Measurements from ENCODE around the gene BID. TPM values are rescaled to one million over a fixed set of nuclear protein-coding genes. Genes with fewer than 3 reads are reported as not detected.

BID gene
- total RNA-seq, 1 donor from 2014 or later = 33.6 TPM

DNA sequence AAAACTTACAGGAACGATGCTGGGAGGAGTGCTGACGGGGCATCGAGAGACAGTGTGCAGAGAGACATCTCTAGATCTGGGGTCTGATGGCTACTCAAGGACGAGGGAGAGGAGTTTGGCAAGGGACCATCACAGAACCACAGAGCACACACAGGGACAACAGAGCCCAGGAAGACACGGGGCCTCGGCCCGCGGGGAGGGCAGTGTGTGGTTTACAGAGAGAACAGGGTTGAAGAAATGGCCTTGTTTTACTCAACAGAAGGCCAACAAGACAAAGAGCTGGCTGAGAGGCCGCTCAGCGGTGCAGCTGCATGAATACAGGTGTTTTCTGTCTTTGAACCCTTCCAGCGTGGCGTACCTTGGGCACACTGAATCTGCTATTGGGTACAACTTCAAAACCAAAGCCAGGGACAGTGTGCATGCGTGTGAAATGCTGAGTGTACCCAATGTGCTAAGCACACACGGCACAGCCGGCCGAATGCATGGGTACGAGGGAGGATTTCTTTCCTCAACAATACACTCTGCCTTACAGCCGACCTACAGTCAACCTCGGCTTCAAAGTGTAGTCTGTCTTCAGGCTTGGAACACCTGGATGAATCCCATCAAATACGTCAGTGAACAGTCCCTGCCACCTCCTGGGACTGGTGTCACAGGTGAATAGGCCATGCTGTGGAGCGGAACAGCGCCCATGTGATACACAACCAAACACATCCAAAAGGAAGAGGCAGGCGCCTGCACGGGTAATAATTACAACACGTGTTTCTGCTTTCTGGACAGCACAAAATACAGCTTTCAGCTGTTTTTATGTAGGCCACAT lies 20.7 kb upstream of the BID start:
- TF ChIP-seq, protein P1, sequence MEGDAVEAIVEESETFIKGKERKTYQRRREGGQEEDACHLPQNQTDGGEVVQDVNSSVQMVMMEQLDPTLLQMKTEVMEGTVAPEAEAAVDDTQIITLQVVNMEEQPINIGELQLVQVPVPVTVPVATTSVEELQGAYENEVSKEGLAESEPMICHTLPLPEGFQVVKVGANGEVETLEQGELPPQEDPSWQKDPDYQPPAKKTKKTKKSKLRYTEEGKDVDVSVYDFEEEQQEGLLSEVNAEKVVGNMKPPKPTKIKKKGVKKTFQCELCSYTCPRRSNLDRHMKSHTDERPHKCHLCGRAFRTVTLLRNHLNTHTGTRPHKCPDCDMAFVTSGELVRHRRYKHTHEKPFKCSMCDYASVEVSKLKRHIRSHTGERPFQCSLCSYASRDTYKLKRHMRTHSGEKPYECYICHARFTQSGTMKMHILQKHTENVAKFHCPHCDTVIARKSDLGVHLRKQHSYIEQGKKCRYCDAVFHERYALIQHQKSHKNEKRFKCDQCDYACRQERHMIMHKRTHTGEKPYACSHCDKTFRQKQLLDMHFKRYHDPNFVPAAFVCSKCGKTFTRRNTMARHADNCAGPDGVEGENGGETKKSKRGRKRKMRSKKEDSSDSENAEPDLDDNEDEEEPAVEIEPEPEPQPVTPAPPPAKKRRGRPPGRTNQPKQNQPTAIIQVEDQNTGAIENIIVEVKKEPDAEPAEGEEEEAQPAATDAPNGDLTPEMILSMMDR (conservative IDR thresholded peaks at IDR 0.05; ENCODE audit: low read depth, low read length) = no peak
- DNase-seq (ENCODE audit: low read depth) = no peak

DNA sequence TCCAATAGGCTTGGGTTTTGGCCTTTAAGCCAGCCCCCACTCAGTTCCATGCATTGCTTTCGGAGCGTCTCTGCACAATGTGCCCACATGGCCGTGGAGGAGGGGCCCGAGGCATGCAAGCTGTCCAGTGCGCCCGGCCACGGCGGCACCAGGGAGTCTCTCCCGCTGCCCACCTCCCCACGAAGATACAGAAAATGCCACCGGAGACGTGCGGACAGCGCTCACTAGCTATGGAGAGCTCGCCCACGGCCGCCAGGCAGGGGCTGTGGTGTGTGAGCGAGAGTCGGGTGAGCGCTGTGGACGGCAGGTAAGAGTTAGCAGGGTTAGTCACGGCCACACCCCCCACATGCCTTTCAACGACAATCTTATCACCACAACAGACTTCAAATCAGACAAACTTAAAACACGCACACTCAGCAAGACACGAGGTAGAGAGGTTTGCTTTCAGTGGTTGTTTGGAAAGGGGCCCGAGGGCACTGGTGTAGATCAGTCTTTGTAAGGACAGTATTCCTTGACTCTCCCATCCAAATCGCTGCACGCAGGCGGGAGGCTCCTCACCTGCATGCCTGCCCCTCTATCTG lies 18.7 kb upstream of the BID start:
- H3K4me3 ChIP-seq (ENCODE audit: low read depth, low read length) = no peak overlapping the region
- no peak for DNase-seq (ENCODE audit: low read depth)
- TF ChIP-seq, protein P1 (conservative IDR thresholded peaks at IDR 0.05; ENCODE audit: low read depth, low read length) = no peak

More for the DNA sequence above, 20.7 kb upstream of the BID start:
- H3K4me3 ChIP-seq (ENCODE audit: low read depth, low read length) = no peak overlapping the region

DNA sequence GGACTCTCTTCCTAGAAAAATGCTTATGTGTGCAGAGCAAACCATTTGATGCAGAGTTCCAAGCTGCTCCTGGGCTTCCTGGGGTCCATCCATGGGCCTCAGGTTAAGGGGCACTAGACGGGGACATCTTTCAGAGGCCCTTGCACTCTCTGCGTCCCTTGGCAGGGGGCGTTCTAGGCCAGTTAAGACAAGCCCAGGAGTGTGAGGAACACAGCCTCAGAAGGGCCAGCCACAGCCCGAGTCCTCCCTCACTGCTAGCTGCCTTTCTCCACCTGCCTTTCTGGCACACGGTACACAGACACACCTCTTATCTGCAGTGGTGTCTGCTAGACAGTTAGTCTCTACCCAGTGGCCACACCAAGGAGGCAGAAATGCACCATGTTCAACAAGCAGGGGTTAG lies 18.0 kb upstream of the BID start:
- H3K4me3 ChIP-seq (ENCODE audit: low read depth, low read length) = no peak overlapping the region
- no peak for DNase-seq (ENCODE audit: low read depth)
- TF ChIP-seq, protein P1 (conservative IDR thresholded peaks at IDR 0.05; ENCODE audit: low read depth, low read length) = no peak

DNA sequence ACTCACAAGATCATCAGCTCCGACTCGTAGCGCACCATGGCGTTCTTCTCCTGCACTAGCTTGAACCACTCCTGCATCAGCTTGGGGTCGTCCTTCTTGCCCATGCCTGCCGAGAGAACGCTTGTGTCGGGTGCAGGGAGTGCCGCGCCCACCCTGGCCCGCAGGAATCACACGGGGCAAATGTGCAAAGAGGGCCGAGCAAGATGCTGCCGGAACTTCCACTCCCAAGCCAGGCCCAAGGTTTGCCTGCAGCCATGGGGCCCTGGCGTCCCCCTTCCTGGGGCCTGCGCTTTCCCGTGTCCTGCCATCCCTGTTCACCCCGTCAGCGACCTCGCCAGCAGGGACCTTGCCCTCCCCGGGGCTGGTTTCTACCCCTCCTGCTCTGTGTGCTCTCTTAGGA lies 16.9 kb upstream of the BID start:
- TF ChIP-seq, protein P1 (conservative IDR thresholded peaks at IDR 0.05; ENCODE audit: low read depth, low read length) = no peak
- DNase-seq (ENCODE audit: low read depth) = no peak
- no peak overlapping the region for H3K4me3 ChIP-seq (ENCODE audit: low read depth, low read length)

DNA sequence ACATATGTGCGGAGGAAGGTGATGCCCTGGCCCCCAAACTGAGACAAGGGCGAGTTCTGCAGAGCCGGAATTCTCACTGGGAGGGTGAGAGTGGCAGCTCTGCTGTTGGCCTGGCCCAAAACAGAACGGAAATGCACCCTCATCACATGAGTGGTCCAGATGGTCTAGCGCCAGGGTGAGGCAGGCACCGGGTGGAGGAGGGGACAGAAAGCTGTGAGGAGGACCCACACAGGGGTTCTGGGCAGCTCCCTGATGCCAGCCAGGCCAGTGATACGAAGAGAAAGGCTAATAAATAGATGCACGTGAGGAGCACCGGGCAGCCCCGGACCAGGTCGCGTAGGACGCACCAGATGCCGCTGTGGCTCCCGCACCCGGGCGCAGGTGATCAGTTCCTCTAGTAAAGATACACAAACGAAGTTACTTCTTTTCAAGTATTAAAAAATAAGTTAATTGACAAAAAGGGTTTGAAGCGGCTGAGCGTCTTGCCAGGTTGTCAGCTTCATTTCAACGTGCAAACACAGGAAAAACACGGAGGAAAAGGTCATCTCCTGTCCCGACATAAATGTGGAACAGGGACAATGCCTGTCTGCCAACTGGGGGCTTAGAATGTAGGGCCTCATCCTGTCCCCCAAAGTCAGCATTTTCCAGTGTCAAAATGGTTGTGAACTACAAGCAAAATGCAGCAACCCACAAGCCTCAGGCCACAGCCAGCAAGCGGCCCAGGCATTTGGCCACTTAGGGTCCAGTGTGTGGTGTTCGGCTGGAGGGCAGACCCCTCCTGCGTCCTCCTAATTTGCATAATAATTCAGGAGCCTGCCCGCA lies 15.3 kb upstream of the BID start:
- TF ChIP-seq, protein P1 (conservative IDR thresholded peaks at IDR 0.05; ENCODE audit: low read depth, low read length) = no peak
- no peak overlapping the region for H3K4me3 ChIP-seq (ENCODE audit: low read depth, low read length)
- DNase-seq (ENCODE audit: low read depth) = no peak

DNA sequence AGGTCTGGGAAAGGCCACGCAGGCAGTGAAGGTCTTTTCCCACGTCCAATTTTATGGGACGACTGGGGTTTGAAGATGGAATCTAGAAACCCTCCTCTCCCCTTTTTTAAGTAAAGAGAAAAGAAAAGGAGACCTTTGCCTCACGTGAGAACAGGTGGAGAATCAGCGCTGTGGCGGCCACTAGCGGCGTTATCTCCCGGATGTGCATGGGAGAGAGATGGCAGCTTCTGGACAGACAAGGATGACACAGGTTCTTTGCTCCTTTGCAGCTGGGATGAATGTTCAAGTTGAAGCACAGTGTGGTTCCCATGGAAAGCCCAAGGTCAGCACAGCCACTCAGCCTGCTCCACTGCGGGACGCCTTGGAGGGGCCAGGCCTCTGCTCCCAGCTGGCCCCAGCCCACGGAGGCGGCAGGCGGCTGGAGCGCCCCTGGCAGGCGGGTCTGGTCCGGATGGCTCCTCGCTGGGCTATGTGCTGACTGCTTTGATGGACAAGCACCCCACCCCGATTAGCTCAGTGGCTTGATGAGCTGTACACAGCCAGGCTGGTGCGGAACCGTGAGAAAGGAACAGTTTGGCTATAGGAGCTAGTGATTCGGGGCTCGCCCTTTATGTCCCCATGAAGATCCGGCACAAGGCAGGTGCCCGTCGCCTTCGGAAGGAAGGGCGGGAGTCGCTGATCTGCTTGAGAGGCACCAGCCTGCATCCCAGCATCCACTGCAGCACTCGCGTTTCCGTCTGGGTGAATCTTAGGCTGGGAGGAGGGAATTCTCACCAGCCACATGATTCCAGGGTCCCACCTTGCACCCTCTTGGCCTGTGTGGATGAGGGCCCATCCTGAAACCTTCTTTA lies 14.5 kb upstream of the BID start:
- DNase-seq (ENCODE audit: low read depth) = no peak
- TF ChIP-seq, protein P1 (conservative IDR thresholded peaks at IDR 0.05; ENCODE audit: low read depth, low read length) = no peak
- H3K4me3 ChIP-seq (ENCODE audit: low read depth, low read length) = no peak overlapping the region
